OCI-LY3 (cell line): ENCODE data around the gene PPP1R15B.

ENCODE experiments used
- EZH2phosphoT487 ChIP-seq: fragments of 200-600 bp; shearing (Covaris generic); IDR thresholded peaks from 2 replicates; pipeline ENCODE4 v1.6.1; 2018; ENCODE audit warnings: antibody characterized with exemption, mixed run types, low read depth
- TF ChIP-seq, protein P1 (sequence below): fragments of 200-600, 300-600 bp; sonication (generic); IDR thresholded peaks from 2 replicates; pipeline ENCODE4 v1.5.1; 2014; ENCODE audit warnings: antibody characterized with exemption, low read length, low read depth

- TF ChIP-seq, protein P1, sequence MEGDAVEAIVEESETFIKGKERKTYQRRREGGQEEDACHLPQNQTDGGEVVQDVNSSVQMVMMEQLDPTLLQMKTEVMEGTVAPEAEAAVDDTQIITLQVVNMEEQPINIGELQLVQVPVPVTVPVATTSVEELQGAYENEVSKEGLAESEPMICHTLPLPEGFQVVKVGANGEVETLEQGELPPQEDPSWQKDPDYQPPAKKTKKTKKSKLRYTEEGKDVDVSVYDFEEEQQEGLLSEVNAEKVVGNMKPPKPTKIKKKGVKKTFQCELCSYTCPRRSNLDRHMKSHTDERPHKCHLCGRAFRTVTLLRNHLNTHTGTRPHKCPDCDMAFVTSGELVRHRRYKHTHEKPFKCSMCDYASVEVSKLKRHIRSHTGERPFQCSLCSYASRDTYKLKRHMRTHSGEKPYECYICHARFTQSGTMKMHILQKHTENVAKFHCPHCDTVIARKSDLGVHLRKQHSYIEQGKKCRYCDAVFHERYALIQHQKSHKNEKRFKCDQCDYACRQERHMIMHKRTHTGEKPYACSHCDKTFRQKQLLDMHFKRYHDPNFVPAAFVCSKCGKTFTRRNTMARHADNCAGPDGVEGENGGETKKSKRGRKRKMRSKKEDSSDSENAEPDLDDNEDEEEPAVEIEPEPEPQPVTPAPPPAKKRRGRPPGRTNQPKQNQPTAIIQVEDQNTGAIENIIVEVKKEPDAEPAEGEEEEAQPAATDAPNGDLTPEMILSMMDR, result no peak
- TF ChIP-seq EZH2phosphoT487, result no peak
Observed at GRCh38 chr1:204442376-204443259, 31.0 kb upstream of the PPP1R15B start.
